Endodermal cell (in vitro differentiated cells): ENCODE results near the gene ELN. TPM values are rescaled to one million over a fixed set of nuclear protein-coding genes. Genes with fewer than 3 reads are reported as not detected.

Source experiments
- DNase-seq: peaks from one replicate; pipeline ENCODE4 v3.0.0-alpha.2; 2017
- H3K27ac ChIP-seq: 2 replicates; pipeline ENCODE4 v1.5.1; 2013; ENCODE audit warnings: mild to moderate bottlenecking, low read depth, low read length, moderate library complexity
- H3K27me3 ChIP-seq: 2 replicates; pipeline ENCODE4 v1.6.1; 2013; ENCODE audit warnings: mild to moderate bottlenecking, low read length, moderate library complexity; ENCODE audit not compliant: insufficient read depth, control insufficient read depth, poor library complexity, severe bottlenecking
- H3K36me3 ChIP-seq: 2 replicates; pipeline ENCODE4 v1.7.0; 2013; ENCODE audit warnings: mild to moderate bottlenecking, low read length, moderate library complexity; ENCODE audit not compliant: control insufficient read depth, insufficient read depth
- H3K4me1 ChIP-seq: one replicate; pipeline ENCODE4 v1.7.0; 2013; ENCODE audit warnings: low read length; ENCODE audit not compliant: control insufficient read depth, insufficient read depth
- H3K4me3 ChIP-seq: 2 replicates; pipeline ENCODE4 v1.5.1; 2013; ENCODE audit warnings: mild to moderate bottlenecking, low read length, moderate library complexity
- H3K9ac ChIP-seq: 2 replicates; pipeline ENCODE4 v1.6.1; 2013; ENCODE audit warnings: mild to moderate bottlenecking, low read length, moderate library complexity; ENCODE audit not compliant: poor library complexity, severe bottlenecking; ENCODE audit errors: extremely low read depth
- H3K9me3 ChIP-seq: 2 replicates; pipeline ENCODE4 v1.6.1; 2013; ENCODE audit warnings: mild to moderate bottlenecking, low read length, moderate library complexity; ENCODE audit not compliant: control insufficient read depth
- H3K27ac Mint-ChIP-seq: 2 replicates; pipeline ENCODE4 v1.8.0; 2020; ENCODE audit warnings: mixed read lengths
- H3K27me3 Mint-ChIP-seq: 2 replicates; pipeline ENCODE4 v1.8.0; 2021; ENCODE audit warnings: mild to moderate bottlenecking, mixed read lengths; ENCODE audit not compliant: insufficient read depth
- H3K36me3 Mint-ChIP-seq: 2 replicates; pipeline ENCODE4 v1.8.0; 2020; ENCODE audit warnings: low read depth, mixed read lengths
- H3K4me1 Mint-ChIP-seq: 2 replicates; pipeline ENCODE4 v1.8.0; 2020; ENCODE audit warnings: mixed read lengths
- H3K4me3 Mint-ChIP-seq: 2 replicates; pipeline ENCODE4 v1.8.0; 2020; ENCODE audit warnings: mild to moderate bottlenecking, moderate library complexity, mixed read lengths
- H3K9me3 Mint-ChIP-seq: 2 replicates; pipeline ENCODE4 v1.8.0; 2020; ENCODE audit warnings: mild to moderate bottlenecking, mixed read lengths
- WGBS, 2 experiments: methylation state at CpG; one replicate each; pipeline versions ENCODE4 v1.1.5 to v1.1.7; 2013; ENCODE audit warnings: missing lambda C conversion rate in 2 of 2, mixed read lengths in 1 of 2; ENCODE audit not compliant: insufficient coverage in 1 of 2, insufficient read length in 1 of 2; 5-methylcytosine and 5-hydroxymethylcytosine counted together
- total RNA-seq, 2 donors: library from RNA; stranded (reverse); fragmentation: NEBNext Ultra II Directional in 1 of 2; extraction: Animal tissue kit (Norgen Biotek cat#: 25700) in 1 of 2; gene quantifications; 2 replicates in 1 of 2; 3 replicates in 1 of 2; pipeline ENCODE4 v1.2.1, GENCODE V29; 2021
- TF ChIP-seq, protein P1 (sequence below): fragments of 200-600 bp; sonication (generic); conservative IDR thresholded peaks from 2 replicates; pipeline ENCODE4 v1.5.0; 2021; ENCODE audit warnings: antibody characterized with exemption, mild to moderate bottlenecking

ELN gene
- total RNA-seq, 2 donors from 2014 or later: 0.70 to 1.6 TPM

DNA sequence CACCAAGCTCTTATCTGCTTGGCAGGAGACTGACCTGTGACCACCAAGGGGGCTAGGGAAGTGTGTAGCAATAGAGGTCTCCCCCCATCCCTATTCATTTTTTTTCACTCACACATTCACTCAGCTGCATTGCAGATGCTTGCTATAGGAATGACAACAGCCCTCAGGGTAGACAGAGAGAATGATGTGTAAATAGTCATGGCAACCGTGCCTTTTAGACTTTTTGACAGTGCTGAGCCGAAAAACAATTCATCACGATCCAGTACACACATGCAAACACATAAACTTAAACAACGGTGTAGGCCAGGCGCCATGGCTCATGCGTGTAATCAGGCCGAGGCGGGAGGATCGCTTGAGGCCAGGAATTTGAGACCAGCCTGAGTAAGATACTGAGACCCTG is 7.6 kb upstream of the ELN start:
- H3K36me3 ChIP-seq: no peaks in the 10 kb centered on the region
- H3K27me3 ChIP-seq: no peaks in the 10 kb centered on the region
- 95 to 97% methylated on average over 7 to 9 of the region's 9 CpGs for WGBS, 2 experiments
- Mint-ChIP-seq H3K4me1 (peaks cover 4% of the 10 kb centered on the region), H3K27ac (no peak overlapping the region), H3K9me3 (no peaks in the 10 kb centered on the region), H3K4me3 (no peak overlapping the region), H3K36me3 (no peaks in the 10 kb centered on the region), H3K27me3 (peaks cover 5% of the 10 kb centered on the region)
- no peak overlapping the region for H3K27ac ChIP-seq
- no peak for DNase-seq
- H3K9me3 ChIP-seq: no peaks in the 10 kb centered on the region
- no peak overlapping the region for H3K9ac ChIP-seq
- H3K4me1 ChIP-seq: no peaks in the 10 kb centered on the region
- no peak overlapping the region for H3K4me3 ChIP-seq
- TF ChIP-seq, protein P1, sequence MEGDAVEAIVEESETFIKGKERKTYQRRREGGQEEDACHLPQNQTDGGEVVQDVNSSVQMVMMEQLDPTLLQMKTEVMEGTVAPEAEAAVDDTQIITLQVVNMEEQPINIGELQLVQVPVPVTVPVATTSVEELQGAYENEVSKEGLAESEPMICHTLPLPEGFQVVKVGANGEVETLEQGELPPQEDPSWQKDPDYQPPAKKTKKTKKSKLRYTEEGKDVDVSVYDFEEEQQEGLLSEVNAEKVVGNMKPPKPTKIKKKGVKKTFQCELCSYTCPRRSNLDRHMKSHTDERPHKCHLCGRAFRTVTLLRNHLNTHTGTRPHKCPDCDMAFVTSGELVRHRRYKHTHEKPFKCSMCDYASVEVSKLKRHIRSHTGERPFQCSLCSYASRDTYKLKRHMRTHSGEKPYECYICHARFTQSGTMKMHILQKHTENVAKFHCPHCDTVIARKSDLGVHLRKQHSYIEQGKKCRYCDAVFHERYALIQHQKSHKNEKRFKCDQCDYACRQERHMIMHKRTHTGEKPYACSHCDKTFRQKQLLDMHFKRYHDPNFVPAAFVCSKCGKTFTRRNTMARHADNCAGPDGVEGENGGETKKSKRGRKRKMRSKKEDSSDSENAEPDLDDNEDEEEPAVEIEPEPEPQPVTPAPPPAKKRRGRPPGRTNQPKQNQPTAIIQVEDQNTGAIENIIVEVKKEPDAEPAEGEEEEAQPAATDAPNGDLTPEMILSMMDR: no peak

DNA sequence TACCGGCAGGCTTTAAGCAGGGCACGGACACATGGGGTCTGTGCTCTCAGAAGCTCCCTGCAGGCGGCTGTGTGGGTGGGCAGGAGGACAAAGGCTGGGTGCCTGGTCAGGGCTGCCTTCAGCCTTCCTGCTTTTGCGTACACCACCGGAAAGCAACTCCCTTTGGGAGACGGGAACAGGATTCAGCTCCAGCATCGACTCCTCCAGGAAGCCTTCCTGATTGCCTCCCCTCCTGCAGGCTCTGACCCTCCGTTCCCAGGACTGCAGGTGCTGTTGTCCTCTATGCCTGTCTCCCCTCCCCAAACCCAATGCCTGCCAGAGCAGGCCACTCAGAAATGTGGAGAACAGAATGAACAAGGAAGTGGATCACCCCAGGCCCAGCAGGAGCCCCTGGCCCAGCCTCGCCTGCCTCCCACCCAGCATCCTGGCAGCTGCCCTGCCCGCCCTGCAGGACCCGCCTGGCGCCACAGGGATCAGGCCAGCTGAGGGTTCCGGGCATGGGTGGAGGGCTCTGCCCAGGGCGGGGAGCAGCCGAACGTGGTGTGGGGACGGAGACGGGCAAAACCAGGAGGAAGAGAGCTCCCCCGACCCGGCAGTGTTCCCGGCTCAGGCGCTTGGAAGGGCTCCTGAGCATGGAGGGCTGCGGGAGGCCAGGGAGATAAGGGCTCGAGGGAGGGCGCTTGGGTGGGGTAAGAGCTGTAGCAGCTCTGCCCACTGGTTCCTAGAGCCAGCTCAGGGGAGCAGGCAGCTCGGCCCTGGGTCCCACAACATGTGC is 6.2 kb upstream of the ELN start:
- H3K27ac ChIP-seq: no peak overlapping the region
- Mint-ChIP-seq H3K36me3 (no peaks in the 10 kb centered on the region), H3K9me3 (no peaks in the 10 kb centered on the region), H3K4me3 (no peak overlapping the region), H3K4me1 (peaks cover 7% of the 10 kb centered on the region), H3K27me3 (peaks cover 17% of the 10 kb centered on the region), H3K27ac (no peak overlapping the region)
- no peaks in the 10 kb centered on the region for H3K4me1 ChIP-seq
- H3K9me3 ChIP-seq: no peaks in the 10 kb centered on the region
- H3K27me3 ChIP-seq: no peaks in the 10 kb centered on the region
- no peak overlapping the region for H3K9ac ChIP-seq
- TF ChIP-seq, protein P1: no peak
- no peak for DNase-seq
- 86 to 87% methylated on average over 17 to 26 of the region's 26 CpGs for WGBS, 2 experiments
- H3K4me3 ChIP-seq: no peak overlapping the region
- no peaks in the 10 kb centered on the region for H3K36me3 ChIP-seq

DNA sequence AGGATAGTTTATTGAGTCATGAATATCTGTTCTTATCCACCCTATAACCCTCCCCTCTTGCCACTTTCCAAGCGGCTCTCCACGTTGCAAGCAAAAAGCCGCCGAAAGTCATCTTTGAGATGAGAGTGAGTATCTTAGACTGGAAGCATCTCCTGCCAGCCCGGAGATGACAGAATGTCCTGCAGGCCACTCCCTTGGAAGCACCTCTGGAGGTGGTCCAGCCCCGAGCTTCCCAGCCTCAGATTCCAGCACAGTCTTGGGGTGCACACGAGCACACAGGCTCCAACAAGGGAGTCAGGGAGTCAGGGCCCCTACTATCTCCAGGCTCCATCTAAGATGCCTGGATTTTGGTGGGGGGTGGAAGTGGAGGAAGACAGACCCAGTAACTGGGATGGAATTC is 5.5 kb upstream of the ELN start:
- H3K9ac ChIP-seq: no peak overlapping the region
- no peak overlapping the region for H3K4me3 Mint-ChIP-seq
- H3K4me1 ChIP-seq: no peaks in the 10 kb centered on the region
- no peak overlapping the region for H3K27ac ChIP-seq
- no peak overlapping the region for H3K4me3 ChIP-seq
- WGBS, 2 experiments: 90 to 94% methylated on average over 6 to 7 of the region's 7 CpGs
- no peaks in the 10 kb centered on the region for H3K27me3 ChIP-seq
- H3K27me3 Mint-ChIP-seq: peaks cover 17% of the 10 kb centered on the region
- TF ChIP-seq, protein P1: no peak
- no peaks in the 10 kb centered on the region for H3K36me3 ChIP-seq
- no peak overlapping the region for H3K27ac Mint-ChIP-seq
- peaks cover 8% of the 10 kb centered on the region for H3K4me1 Mint-ChIP-seq
- H3K36me3 Mint-ChIP-seq: no peaks in the 10 kb centered on the region
- H3K9me3 ChIP-seq: no peaks in the 10 kb centered on the region
- no peaks in the 10 kb centered on the region for H3K9me3 Mint-ChIP-seq
- DNase-seq: no peak
